ENCODE measurements around the gene ZNF526. TPM values are rescaled to one million over a fixed set of nuclear protein-coding genes. Genes with fewer than 3 reads are reported as not detected.
A peak's percentile ranks its signal among the peaks of the same experiment; 100 is the strongest.

ZNF526 gene
- total RNA-seq, 1 donor from 2014 or later, result 22.7 TPM

DNA sequence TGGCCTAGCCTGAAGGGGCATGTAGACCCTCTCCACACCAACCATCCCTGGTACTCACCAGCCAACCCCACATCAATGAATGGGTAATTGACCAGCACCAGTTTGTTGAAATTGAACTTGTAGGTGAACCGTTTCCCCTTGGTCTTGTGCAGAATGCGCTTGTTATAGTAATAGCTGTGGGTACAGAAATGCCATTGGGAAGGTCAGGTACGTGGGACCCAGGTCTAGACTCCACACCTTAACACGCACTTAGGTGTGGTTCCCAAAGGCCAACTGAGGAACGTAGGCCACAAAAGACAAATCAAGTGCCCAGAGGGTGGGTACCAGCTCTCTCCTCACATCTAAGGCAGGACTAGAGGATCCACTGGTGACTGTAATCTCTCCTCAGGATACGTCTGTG is 29.7 kb downstream of the ZNF526 start:
- intact Hi-C loops (cut with micrococcal nuclease), result no loop called here
- no peak for TF ChIP-seq CTCF (IDR thresholded peaks at IDR 0.05)
- no peak for ATAC-seq (ENCODE audit: low read depth)
- Mint-ChIP-seq H3K27me3 (no peaks in the 10 kb centered on the region), H3K36me3 (ENCODE audit: low read depth) (peaks cover 13% of the 10 kb centered on the region), H3K4me3 (no peak overlapping the region), H3K4me1 (peaks cover 34% of the 10 kb centered on the region), H3K9me3 (no peaks in the 10 kb centered on the region), H3K27ac (no peak overlapping the region)
- CTCF ChIA-PET, result interaction anchor here (0.7 kb wide), 1 partner anchor 141 kb away, joined by 3 read pairs; no protein-coding TSS in a partner anchor
- no peak for DNase-seq
- POLR2A ChIA-PET, result interaction anchor here (0.6 to 3.9 kb wide), 2 partner anchors 20 to 49 kb away, joined by 4 to 19 read pairs; partner anchors contain the start of gene CIC

DNA sequence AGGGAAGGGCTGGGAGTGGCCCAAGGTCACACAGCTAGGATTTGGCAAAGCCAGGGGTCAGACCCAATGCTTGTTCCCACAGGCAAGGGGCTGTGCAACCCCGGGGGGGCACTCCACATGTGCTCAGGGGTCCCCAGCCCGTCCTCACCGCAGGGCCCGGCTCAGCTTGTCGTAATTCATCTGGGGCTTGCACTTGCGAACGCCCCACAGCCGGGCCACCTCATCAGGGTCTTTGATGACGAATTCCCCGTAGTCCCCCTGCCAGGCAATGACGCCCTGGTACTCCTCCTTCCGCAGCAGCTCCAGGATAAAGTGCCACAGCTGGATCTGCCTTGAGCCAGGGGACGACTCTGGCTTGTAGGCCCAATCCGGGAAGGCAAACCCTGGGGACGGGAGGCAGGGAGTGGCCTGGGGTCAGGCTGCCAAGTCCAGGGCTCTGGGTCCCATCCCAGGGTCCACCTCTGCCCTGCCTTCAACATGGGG is 30.1 kb downstream of the ZNF526 start:
- Mint-ChIP-seq H3K27me3 (no peaks in the 10 kb centered on the region), H3K27ac (no peak overlapping the region)

GRCh38 chr19:42250666-42251531 is 30.8 kb downstream of the ZNF526 start:
- Mint-ChIP-seq H3K4me3 (no peak overlapping the region), H3K36me3 (ENCODE audit: low read depth) (peaks cover 13% of the 10 kb centered on the region), H3K27ac (peak overlapping the region; percentile 12), H3K27me3 (peaks cover under 1% of the 10 kb centered on the region), H3K4me1 (peaks cover 29% of the 10 kb centered on the region), H3K9me3 (no peaks in the 10 kb centered on the region)
- POLR2A ChIA-PET, result interaction anchor here (0.7 to 3.9 kb wide), 5 partner anchors 8 to 137 kb away, joined by 3 to 19 read pairs (median 6); partner anchors contain the start of genes CIC and GSK3A
- ATAC-seq (ENCODE audit: low read depth) (no peak), DNase-seq (no peak)
- CTCF ChIA-PET, result no interaction called here
- no peak for TF ChIP-seq CTCF (IDR thresholded peaks at IDR 0.05)
- intact Hi-C loops (cut with micrococcal nuclease), result no loop called here

More for the DNA sequence above, 30.1 kb downstream of the ZNF526 start:
- peaks cover 30% of the 10 kb centered on the region for H3K4me1 Mint-ChIP-seq
- H3K4me3 Mint-ChIP-seq, result no peak overlapping the region
- no peak for TF ChIP-seq CTCF (IDR thresholded peaks at IDR 0.05)
- H3K36me3 Mint-ChIP-seq (ENCODE audit: low read depth), result peaks cover 13% of the 10 kb centered on the region
- DNase-seq (no peak), ATAC-seq (ENCODE audit: low read depth) (no peak)
- intact Hi-C loops (cut with micrococcal nuclease), result no loop called here
- ChIA-PET POLR2A (interaction anchor here (0.6 to 3.9 kb wide), 2 partner anchors 20 to 49 kb away, joined by 4 to 19 read pairs; partner anchors contain the start of gene CIC), CTCF (interaction anchor here (0.7 kb wide), 1 partner anchor 142 kb away, joined by 3 read pairs; no protein-coding TSS in a partner anchor)
- H3K9me3 Mint-ChIP-seq, result no peaks in the 10 kb centered on the region

- intact Hi-C loops (cut with micrococcal nuclease), result no loop called here
- ATAC-seq (ENCODE audit: low read depth) (no peak), DNase-seq (no peak)
- Mint-ChIP-seq H3K4me1 (peaks cover 29% of the 10 kb centered on the region), H3K27me3 (peaks cover 5% of the 10 kb centered on the region), H3K4me3 (peak overlapping the region; percentile 80), H3K9me3 (no peaks in the 10 kb centered on the region), H3K27ac (peak overlapping the region; percentile 12), H3K36me3 (ENCODE audit: low read depth) (peaks cover 13% of the 10 kb centered on the region)
- ChIA-PET POLR2A (interaction anchor here (0.5 to 3.9 kb wide), 8 partner anchors 9 to 138 kb away, joined by 3 to 19 read pairs (median 5); partner anchors contain the start of genes CIC, GSK3A, PAFAH1B3 and PRR19), CTCF (no interaction called here)
- no peak for TF ChIP-seq CTCF (IDR thresholded peaks at IDR 0.05)
These were observed 31.7 kb downstream of the ZNF526 start for GRCh38 chr19:42251572-42252358.
